Measurements from ENCODE around the gene MYOG. TPM values are rescaled to one million over a fixed set of nuclear protein-coding genes. Genes with fewer than 3 reads are reported as not detected.

The MYOG gene
- total and polyA plus RNA-seq, 2 experiments from 2014 or later, result not detected

GRCh38 chr1:203082571-203083462, 3.0 kb downstream of the MYOG start:
- H2AFZ ChIP-seq, result peak overlapping the region; percentile 63
- H3K4me2 ChIP-seq, result 0 out of 2 replicates have a peak overlapping the region, but pooled peaks have one; percentile 64
- no peaks in the 10 kb centered on the region for H4K20me1 ChIP-seq (replicated peaks; ENCODE audit: insufficient read depth)
- no peaks in the 10 kb centered on the region for H3K9me3 Mint-ChIP-seq
- no peaks in the 10 kb centered on the region for H3K36me3 ChIP-seq (ENCODE audit: insufficient read depth)
- TF ChIP-seq STAT1 (IDR thresholded peaks at IDR 0.05; ENCODE audit: unreplicated experiment) (no peak), CREB1 (CRISPR knock-in tag; IDR thresholded peaks at IDR 0.05; ENCODE audit: low read depth) (no peak), NANOG (IDR thresholded peaks at IDR 0.05; ENCODE audit: borderline replicate concordance) (no peak), JUNB (IDR thresholded peaks at IDR 0.05; ENCODE audit: unreplicated experiment) (no peak), CTCF (conservative IDR thresholded peaks at IDR 0.05; ENCODE audit: low read depth in 2 of 2) (no peak)
- TF ChIP-seq, protein P1, sequence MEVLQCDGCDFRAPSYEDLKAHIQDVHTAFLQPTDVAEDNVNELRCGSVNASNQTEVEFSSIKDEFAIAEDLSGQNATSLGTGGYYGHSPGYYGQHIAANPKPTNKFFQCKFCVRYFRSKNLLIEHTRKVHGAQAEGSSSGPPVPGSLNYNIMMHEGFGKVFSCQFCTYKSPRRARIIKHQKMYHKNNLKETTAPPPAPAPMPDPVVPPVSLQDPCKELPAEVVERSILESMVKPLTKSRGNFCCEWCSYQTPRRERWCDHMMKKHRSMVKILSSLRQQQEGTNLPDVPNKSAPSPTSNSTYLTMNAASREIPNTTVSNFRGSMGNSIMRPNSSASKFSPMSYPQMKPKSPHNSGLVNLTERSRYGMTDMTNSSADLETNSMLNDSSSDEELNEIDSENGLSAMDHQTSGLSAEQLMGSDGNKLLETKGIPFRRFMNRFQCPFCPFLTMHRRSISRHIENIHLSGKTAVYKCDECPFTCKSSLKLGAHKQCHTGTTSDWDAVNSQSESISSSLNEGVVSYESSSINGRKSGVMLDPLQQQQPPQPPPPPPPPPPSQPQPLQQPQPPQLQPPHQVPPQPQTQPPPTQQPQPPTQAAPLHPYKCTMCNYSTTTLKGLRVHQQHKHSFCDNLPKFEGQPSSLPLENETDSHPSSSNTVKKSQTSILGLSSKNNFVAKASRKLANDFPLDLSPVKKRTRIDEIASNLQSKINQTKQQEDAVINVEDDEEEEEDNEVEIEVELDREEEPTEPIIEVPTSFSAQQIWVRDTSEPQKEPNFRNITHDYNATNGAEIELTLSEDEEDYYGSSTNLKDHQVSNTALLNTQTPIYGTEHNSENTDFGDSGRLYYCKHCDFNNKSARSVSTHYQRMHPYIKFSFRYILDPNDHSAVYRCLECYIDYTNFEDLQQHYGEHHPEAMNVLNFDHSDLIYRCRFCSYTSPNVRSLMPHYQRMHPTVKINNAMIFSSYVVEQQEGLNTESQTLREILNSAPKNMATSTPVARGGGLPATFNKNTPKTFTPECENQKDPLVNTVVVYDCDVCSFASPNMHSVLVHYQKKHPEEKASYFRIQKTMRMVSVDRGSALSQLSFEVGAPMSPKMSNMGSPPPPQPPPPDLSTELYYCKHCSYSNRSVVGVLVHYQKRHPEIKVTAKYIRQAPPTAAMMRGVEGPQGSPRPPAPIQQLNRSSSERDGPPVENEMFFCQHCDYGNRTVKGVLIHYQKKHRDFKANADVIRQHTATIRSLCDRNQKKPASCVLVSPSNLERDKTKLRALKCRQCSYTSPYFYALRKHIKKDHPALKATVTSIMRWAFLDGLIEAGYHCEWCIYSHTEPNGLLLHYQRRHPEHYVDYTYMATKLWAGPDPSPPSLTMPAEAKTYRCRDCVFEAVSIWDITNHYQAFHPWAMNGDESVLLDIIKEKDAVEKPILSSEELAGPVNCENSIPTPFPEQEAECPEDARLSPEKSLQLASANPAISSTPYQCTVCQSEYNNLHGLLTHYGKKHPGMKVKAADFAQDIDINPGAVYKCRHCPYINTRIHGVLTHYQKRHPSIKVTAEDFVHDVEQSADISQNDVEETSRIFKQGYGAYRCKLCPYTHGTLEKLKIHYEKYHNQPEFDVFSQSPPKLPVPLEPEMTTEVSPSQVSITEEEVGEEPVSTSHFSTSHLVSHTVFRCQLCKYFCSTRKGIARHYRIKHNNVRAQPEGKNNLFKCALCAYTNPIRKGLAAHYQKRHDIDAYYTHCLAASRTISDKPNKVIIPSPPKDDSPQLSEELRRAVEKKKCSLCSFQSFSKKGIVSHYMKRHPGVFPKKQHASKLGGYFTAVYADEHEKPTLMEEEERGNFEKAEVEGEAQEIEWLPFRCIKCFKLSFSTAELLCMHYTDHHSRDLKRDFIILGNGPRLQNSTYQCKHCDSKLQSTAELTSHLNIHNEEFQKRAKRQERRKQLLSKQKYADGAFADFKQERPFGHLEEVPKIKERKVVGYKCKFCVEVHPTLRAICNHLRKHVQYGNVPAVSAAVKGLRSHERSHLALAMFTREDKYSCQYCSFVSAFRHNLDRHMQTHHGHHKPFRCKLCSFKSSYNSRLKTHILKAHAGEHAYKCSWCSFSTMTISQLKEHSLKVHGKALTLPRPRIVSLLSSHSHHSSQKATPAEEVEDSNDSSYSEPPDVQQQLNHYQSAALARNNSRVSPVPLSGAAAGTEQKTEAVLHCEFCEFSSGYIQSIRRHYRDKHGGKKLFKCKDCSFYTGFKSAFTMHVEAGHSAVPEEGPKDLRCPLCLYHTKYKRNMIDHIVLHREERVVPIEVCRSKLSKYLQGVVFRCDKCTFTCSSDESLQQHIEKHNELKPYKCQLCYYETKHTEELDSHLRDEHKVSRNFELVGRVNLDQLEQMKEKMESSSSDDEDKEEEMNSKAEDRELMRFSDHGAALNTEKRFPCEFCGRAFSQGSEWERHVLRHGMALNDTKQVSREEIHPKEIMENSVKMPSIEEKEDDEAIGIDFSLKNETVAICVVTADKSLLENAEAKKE (CRISPR knock-in tag; IDR thresholded peaks at IDR 0.05), result no peak
- TF ChIP-seq, protein P2, sequence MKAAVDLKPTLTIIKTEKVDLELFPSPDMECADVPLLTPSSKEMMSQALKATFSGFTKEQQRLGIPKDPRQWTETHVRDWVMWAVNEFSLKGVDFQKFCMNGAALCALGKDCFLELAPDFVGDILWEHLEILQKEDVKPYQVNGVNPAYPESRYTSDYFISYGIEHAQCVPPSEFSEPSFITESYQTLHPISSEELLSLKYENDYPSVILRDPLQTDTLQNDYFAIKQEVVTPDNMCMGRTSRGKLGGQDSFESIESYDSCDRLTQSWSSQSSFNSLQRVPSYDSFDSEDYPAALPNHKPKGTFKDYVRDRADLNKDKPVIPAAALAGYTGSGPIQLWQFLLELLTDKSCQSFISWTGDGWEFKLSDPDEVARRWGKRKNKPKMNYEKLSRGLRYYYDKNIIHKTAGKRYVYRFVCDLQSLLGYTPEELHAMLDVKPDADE (IDR thresholded peaks at IDR 0.05), result no peak
- no peak overlapping the region; the same call in 1 of the 2 replicates for H3K27ac Mint-ChIP-seq
- no peak overlapping the region for H3K27ac ChIP-seq (ENCODE audit: low read depth)
- H3K9me2 ChIP-seq (ENCODE audit: insufficient read depth), result peaks cover 3% of the 10 kb centered on the region; the same call in 1 of the 2 replicates
- H3K27me3 ChIP-seq (ENCODE audit: insufficient read depth), result no peaks in the 10 kb centered on the region
- no peaks in the 10 kb centered on the region for H3K36me3 Mint-ChIP-seq (ENCODE audit: low read depth)
- no peaks in the 10 kb centered on the region for H3K79me2 ChIP-seq (replicated peaks; ENCODE audit: insufficient read depth)
- peaks cover 38% of the 10 kb centered on the region for H3K4me1 Mint-ChIP-seq
- no peak overlapping the region for H3K4me3 ChIP-seq
- ATAC-seq (peak; percentile 17), DNase-seq (ENCODE audit: low spot score) (peak; percentile 19)
- H3K4me3 Mint-ChIP-seq, result no peak overlapping the region; the same call in 2 of the 3 replicates
- H3K27me3 Mint-ChIP-seq (ENCODE audit: insufficient read depth, low read depth, poor library complexity), result peaks cover 12% of the 10 kb centered on the region
- no peaks in the 10 kb centered on the region for H3F3A ChIP-seq (replicated peaks; ENCODE audit: low read depth)
- peaks cover 17% of the 10 kb centered on the region for H3K4me1 ChIP-seq (ENCODE audit: insufficient read depth)
